Measurements from ENCODE around the gene HIBCH.
A peak's percentile ranks its signal among the peaks of the same experiment; 100 is the strongest.
"Not testable (repeated sequence)": the region's sequence is repeated elsewhere in the genome, so short reads cannot be mapped to it uniquely, and the experiment has no call there.

HIBCH gene

GRCh38 chr2:190319555-190320498 lies at the start of gene HIBCH:
TSS of gene HIBCH (minus strand) at chr2:190319826. CDS start at chr2:190319750, 76 bp downstream.
- DNase-seq = peak; percentile 98

GRCh38 chr2:190367091-190367490 lies 47.5 kb upstream of the HIBCH start:
- DNase-seq = no peak

- no peak for DNase-seq
These were observed 46.7 kb upstream of the HIBCH start for GRCh38 chr2:190366248-190366753.

- DNase-seq = peak; percentile 12
These were observed 46.0 kb upstream of the HIBCH start for GRCh38 chr2:190365499-190366204.

GRCh38 chr2:190362894-190363293 lies 43.3 kb upstream of the HIBCH start:
- no peak for DNase-seq

- no peak for DNase-seq
These were observed 41.9 kb upstream of the HIBCH start for GRCh38 chr2:190361572-190361971.

- no peak for DNase-seq
These were observed 41.3 kb upstream of the HIBCH start for GRCh38 chr2:190360965-190361364.

- no peak for DNase-seq
These were observed 40.9 kb upstream of the HIBCH start for GRCh38 chr2:190360561-190360960.

GRCh38 chr2:190358655-190359448 lies 39.2 kb upstream of the HIBCH start:
- not testable (repeated sequence) for DNase-seq

- no peak for DNase-seq
These were observed 38.0 kb upstream of the HIBCH start for GRCh38 chr2:190357600-190357999.

- DNase-seq = no peak
These were observed 36.5 kb upstream of the HIBCH start for GRCh38 chr2:190355968-190356644.

- no peak for DNase-seq
These were observed 34.5 kb upstream of the HIBCH start for GRCh38 chr2:190354003-190354690.

GRCh38 chr2:190353537-190353899 lies 33.9 kb upstream of the HIBCH start:
- DNase-seq = no peak

- DNase-seq = no peak
These were observed 33.3 kb upstream of the HIBCH start for GRCh38 chr2:190352668-190353536.

GRCh38 chr2:190351955-190352354 lies 32.3 kb upstream of the HIBCH start:
- DNase-seq = no peak

- DNase-seq = no peak
These were observed 30.7 kb upstream of the HIBCH start for GRCh38 chr2:190350371-190350770.

- DNase-seq = peak; percentile 63
These were observed 24.7 kb upstream of the HIBCH start for GRCh38 chr2:190344276-190344827.

- DNase-seq = peak; percentile 43
These were observed 24.1 kb upstream of the HIBCH start, which contains the start of gene INPP1 for GRCh38 chr2:190343536-190344275. TSS of gene INPP1 (plus strand) at chr2:190343589. CDS start at chr2:190360103, 16,514 bp downstream.

GRCh38 chr2:190343089-190343535 lies 23.5 kb upstream of the HIBCH start:
- no peak for DNase-seq
